GM12801 (cell line): ENCODE data around the gene CHKB.

Source experiments
- TF ChIP-seq, protein P1 (sequence below): IDR thresholded peaks from one replicate; pipeline ENCODE4 v1.5.1; 2011; ENCODE audit warnings: control low read depth; ENCODE audit not compliant: insufficient read length; ENCODE audit errors: extremely low read depth

The CHKB gene

DNA sequence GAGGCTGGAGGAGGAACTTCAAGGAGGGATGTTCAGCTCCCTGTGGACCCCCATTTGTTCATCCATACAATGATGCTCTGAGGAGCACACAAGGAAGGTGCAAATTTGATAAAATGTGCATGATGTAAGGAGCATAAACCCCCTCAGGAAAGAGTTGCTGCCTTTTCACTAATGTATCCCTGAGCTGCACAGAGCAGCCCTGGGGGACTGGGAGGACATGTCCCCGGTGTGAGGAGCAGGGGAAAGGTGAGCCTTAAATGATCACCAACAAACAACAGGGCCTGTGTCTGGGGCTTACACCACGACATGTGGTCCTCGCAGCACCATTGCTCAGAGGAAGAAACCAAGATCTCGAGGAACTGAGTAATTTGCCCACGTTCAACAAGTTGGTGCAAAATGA lies 14.4 kb upstream of the CHKB start:
- TF ChIP-seq, protein P1, sequence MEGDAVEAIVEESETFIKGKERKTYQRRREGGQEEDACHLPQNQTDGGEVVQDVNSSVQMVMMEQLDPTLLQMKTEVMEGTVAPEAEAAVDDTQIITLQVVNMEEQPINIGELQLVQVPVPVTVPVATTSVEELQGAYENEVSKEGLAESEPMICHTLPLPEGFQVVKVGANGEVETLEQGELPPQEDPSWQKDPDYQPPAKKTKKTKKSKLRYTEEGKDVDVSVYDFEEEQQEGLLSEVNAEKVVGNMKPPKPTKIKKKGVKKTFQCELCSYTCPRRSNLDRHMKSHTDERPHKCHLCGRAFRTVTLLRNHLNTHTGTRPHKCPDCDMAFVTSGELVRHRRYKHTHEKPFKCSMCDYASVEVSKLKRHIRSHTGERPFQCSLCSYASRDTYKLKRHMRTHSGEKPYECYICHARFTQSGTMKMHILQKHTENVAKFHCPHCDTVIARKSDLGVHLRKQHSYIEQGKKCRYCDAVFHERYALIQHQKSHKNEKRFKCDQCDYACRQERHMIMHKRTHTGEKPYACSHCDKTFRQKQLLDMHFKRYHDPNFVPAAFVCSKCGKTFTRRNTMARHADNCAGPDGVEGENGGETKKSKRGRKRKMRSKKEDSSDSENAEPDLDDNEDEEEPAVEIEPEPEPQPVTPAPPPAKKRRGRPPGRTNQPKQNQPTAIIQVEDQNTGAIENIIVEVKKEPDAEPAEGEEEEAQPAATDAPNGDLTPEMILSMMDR, result no peak

DNA sequence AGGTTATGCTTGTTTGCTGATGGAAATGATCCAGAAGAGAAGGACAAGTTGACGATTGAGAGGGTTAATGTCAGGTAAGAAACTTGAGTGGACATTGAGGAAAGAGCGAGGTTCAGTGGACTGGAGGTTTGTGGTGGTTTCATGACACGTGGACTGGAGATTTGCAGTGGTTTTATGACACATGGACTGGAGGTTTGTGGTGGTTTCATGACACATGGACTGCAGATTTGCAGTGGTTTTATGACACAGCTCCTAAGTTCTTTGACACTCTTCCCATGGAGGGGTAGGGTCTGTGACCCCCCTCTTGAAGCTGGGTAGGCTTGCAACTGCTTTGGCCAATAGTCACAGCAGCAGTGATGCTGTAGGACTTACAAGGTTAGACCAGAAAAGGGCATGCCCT lies 12.5 kb upstream of the CHKB start:
- TF ChIP-seq, protein P1, result no peak

DNA sequence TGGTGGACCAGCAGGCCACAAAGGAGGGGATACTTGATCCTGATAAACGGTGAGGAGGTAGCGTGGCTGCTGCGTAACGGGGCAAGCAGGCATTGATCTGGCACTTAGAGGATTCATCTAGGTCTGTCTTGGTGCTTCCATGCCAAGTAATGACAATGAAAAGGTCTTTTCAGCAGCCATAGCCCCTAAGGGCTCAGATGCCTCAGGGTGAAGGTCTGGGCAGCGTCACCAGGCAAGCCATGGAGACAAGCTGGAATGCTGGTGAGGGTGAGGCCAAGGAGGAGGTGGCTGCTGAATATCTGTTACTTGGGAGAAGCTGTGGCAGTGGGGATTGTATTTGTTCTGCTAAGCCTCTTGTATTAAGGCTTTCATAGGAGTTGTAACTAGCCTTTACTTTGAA lies 4.8 kb upstream of the CHKB start:
- TF ChIP-seq, protein P1, result no peak

DNA sequence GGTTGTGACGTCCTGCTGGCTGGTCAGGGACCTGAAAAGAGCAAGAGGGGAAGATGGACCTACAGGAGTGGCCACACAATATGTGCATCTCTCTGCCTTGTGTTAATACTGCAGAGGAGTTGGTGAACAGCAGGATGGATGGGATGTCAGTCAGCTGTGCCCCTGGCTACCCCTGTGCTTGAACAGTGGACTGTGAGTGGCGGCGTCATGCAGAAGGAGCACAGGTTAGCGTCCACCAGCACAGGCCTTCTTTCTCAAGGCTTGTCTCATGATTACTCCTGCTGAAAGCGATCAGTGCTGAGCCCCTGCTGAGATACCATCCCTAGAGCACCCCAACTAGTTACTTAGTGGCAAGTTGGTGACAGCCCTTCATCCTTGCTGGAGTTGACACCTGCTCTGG lies 3.8 kb upstream of the CHKB start:
- TF ChIP-seq, protein P1, result no peak

DNA sequence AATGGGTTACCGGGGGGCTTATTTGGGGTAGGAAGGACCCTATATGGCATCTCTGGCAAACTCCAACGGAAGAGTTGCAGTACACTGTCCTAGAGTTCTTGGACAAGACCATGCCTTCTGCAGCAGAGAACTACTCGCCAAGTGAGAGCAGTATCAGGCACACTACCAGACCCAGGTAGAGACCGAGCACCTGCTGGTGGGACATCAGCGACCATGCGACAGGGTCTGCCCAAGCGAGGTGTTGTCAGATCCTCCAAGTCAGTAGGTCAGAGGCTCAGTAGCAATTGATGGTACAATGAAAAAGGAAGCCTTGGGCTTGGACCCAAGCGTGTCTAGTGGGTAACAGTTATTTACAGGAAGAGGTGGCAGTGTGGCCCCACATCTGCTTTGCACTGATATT lies 3.1 kb upstream of the CHKB start:
- TF ChIP-seq, protein P1, result no peak

DNA sequence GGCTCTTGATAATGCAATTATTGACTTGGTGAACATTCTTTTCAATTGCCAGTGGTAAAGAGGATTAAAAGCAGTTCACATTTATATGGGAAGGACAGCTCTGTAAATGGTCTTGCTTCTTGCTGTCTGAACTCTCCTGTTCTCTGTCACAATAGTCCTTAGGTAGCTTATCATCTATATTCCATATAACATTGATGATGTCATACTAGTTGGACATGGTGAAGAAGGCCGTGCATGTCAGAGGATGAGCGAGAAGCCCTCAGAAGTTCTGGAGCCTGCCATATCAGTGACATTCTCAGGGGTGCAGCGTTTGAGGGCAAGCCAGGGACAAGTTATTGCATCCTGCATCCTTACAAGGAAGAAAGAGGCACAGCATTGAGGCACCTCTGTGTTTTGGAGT lies 2.6 kb upstream of the CHKB start:
- TF ChIP-seq, protein P1, result no peak

DNA sequence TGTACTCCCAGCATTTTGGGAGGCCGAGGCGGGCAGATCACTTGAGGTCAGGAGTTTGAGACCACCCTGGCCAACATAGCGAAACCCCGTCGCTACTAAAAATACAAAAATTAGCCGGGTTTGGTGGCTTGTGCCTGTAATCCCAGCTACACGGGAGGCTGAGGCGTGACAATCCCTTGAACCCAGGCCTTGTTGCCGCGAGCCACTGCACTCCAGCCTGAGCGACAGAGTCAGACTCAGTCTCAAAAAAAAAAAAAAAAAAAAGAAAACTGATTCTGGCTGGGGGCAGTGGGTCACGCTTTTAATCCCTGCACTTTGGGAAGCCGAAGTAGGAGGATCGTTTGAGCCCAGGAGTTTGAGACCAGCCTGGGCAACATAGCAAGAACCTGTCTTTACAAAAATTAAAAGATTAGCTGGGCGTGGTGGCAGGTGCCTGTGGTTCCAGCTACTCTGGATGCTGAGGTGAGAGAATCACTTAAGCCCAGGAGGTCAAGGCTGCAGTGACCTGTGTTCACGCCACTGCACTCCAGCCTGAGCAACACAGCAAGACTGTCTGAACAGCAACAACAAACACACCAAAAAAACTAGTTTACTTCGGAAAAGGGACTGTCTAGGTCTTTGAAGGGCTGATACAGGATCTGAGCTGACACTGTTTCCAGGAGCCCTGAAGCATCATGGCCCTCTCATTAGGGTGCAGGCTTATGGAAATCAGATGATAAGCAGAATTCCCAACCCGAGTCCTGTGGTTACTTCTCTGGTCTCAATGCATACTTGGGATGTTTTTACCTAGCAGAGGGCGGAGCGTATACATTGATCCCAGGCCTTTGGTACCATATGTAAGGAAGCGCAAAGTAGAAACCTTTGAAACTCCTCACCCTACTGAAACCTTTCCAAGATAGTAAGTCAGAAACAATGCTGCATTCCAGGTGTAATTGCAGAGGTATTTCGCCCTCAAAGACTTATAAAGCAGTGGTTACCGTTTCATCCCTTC lies 1.8 kb upstream of the CHKB start:
- TF ChIP-seq, protein P1, result no peak
